Measurements from ENCODE around the gene FAM9C.
"Not testable (repeated sequence)": the region's sequence is repeated elsewhere in the genome, so short reads cannot be mapped to it uniquely, and the experiment has no call there.

The FAM9C gene

DNA sequence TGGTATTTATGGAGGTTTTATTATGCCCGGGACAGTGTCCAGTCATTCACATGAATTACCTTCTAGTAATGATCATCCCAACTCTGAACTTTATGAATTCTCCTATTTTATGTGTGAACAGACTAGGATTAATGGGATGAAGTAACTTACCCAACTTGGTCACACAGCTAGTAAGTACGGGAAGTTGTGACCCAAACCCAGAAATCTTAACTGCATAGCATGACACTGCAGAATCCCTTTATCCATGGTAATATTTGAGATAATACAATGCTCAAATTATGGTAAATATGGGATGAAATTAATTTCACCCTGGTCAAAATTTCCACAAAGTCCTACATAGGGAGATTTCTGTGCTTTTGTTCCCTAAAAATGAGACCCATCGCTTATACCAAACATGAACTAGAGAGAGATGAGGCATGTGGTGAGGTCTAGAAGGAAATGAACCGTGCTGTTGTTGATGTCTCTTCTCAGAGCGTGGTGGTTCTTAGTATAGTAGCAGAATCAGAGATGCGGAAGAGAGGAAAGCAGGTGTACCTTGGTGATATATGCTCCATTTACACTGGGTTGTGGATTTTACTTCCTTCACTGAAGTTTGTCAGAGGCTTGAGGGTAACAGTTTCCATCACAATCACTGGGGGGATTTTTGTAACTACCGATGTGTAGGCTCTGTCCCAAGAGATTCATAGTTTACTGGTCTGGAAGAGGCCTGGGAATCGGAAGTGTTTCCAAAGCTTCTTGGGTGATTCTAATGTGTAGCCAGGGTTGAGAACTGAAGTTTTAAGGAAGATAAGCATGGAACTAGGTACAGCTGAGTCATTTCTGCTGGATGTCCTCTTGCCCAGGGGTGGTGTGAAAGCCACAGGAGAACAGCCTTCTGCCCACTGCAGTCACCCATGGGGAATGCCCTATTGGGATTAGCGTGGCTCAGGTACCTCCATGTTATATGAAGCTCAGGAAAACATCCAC lies 30.2 kb upstream of the FAM9C start:
- no peak for DNase-seq

DNA sequence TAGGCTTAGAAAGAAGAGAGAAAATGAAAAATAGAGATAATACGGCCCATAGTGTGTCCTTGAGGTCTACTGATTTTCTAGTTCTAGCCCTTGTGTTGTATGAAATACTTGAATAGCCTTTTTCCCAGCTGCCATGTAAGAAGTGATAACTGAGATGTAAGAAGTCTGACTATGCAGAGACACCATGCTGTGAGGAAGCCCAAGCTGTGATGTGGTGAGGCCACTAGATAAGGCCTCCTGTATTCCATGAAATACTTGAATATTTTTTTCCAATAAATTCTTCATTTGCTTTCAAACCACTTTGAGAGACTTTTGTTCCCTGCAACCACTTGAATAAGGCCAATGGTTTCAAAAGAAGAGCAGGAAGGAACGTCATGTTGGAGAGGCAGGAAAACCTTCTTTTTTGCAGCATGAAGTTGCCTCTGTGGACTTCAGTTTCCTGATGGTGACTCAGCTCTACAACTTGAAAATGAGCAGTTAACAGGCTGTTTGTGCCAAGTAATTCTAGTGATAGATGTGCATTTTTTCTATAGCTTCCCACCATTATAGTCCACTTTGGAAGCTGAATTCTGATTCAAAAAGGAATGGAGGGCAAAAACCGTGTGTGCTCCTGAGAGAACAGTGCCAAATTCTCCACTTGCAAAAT lies 25.5 kb upstream of the FAM9C start:
- no peak for DNase-seq

DNA sequence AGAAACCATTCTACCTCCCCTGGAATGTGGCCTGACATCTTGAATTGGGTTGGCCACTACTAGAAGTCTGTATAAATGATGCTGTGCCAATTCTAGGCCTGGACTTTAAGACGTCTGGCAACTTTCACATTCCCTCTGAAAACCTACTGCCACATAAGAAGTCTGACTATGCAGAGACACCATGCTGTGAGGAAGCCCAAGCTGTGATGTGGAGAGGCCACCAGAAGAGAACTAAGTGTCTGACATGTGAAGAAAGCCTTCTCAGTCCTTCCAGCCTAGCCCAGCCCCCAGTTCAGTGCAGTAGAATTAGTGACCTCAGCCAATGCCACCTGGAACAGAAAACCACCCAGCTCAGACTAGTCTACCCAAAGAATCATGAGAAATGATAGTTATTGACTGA lies 24.2 kb upstream of the FAM9C start:
- DNase-seq, result no peak

DNA sequence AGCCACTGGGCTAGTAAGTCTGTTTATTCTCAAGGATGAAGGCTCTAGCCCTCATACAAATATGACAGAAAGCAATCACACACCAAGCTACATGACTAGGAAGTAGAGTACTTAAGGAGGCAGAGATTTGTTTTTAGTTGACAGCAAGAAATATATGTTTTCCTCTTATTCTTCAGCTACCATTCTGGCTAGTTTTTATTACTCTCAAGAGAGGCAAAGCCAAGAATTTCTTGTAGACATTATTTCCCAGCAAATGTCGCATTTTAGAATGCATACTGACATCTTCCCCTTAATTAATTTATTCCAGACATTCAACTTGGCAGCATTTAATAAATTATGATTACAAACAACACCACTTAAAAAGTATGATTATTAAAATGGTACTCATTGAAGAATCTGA lies 23.4 kb upstream of the FAM9C start:
- no peak for DNase-seq

DNA sequence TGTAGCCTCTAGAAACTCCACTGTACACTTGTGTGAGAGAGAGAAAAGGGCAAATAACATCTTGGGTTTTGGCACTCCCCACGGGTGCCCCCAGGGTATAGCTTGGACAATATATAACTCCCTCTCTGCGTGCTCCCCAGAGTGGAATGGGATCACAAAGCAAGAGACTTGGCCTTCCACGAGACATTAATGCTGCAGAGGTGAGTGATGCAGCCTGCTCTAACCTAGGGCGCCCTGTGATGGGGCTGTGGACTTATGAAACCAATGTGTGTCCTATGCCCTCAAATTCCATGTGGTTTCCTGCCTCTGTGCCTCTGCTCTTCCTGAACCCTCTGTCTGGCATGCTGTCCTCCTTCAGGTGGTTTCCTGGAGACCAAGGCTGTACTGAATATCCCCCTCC lies 22.0 kb upstream of the FAM9C start:
- DNase-seq, result no peak

DNA sequence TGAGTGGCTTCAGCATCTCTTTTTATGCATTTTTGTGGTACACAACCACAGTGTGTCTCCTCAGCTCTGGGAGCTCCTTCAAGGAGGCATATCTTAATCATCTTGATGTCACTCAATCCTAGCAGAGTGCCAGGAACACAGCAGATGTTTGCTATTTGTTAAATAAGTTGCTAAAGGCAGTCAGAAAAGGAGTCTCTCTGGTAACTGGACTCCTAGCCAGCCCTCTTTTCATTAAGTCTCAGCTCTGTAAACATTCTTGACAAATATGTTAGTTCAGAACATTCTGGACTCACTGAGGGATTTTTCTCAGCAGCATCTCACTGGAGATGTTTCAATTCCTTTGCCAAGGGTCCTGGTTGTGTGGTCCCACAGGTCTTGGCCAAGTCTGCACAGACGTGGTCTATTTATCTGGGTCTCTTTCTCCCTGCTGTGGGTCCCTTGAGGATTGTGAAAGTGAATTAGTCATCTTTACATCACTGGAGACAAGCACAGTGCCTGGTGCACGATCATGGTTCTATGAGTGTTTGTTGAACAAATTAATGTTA lies 20.3 kb upstream of the FAM9C start:
- DNase-seq, result no peak

DNA sequence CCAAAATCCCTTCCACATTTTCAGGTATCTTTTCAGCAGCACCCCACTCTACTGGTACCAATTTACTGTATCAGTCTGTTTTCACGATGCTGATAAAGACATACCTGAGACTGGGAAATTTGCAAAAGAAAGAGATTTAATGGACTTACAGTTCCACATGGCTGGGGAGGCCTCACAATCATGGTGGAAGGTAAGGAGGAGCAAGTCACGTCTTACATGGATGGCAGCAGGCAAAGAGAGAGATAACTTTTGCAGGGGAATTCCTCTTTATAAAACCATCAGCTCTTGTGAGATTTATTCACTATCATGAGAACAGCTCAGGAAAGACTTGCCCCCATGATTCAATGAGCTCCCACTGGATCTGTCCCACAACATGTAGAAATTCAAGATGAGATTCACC lies 18.7 kb upstream of the FAM9C start:
- DNase-seq, result not testable (repeated sequence)

DNA sequence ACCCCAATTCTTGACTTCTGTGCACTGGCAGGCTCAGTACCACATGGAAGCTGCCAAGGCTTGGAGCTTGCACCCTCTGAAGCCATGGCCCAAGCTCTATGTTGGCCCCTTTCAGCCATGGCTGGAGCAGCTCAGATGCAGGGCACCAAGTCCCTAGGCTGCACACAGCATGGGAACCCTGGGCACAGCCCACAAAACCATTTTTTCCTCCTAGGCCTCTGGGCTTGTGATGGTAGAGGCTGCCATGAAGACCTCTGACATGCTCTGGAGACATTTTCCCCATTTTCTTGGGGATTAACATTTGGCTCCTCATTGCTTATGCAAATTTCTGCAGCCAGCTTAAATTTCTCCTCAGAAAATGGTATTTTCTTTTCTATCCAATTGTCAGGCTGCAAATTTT lies 17.9 kb upstream of the FAM9C start:
- not testable (repeated sequence) for DNase-seq

DNA sequence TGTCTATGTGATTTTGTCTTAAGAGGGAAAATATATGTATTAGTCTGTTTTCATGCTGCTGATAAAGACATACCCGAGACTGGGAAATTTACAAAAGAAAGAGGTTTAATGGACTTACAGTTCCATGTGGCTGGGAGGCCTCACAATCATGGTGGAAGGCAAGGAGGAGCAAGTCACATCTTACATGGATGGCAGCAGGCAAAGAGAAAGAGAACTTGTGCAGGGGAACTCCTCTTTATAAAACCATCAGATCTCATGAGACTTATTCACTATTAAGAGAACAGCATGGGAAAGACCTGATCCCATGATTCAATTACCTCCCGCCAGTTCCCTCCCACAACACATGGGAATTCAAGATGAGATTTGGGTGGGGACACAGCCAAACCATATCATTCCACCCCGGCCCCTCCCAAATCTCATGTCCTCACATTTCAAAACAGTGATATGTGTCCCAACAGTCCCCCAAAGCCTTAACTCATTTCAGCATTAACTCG lies 16.8 kb upstream of the FAM9C start:
- DNase-seq, result not testable (repeated sequence)

DNA sequence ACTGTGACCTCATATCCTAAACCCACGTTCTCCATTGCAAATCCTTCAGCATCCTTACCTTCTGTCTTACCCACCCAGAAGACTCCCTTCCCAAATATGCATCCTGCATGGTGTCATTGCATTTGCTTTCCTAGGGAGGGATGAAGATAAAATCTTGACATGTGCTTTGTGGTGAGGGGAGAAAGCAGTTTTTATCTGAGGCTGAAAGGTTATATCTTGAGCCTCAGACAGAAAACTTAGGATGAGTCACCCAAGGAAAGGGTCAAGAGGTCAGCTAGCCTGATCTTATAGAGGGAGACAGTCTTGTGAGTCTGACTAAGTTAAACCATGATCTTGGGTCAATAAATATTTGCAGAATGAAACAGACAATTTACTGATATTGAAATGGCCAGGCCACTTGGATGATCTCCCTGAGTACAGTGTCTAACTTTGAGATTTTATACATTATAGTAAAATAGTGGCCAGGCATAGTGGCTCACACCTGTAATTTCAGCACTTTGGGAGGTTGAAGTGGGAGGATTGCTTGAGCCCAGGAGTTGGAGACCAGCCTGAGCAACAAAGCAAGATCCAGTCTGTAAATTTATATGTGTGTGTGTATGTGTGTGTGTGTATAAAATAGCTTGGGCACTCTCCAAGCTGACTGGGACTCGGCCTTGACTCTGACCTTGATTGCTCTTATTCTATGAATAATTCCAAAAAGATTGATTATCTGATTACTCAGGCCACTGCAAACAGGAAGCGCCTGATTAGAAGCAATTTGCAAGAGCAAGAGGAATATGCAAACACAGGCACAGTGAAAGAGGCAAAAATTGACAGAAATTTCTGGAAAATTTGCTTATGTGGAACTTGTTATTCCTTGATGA lies 15.4 kb upstream of the FAM9C start:
- no peak for DNase-seq

DNA sequence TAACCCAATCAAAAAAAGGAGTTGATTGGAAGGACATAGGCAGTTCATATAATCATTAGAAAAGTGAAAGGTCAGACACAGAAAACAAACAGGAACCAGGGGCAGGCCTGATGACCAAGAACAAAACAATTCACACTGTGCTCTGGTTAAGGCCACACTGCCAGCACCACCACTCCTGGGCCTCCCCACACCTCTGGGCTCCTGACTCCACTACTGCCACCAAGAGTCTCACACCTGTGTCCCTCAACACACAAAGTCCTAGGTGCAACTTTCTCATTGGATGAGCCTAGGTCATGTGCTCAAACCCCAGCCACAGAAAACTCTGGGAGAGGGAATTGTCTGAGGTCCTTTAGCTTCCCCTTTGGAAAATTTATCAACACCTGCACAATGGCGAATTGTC lies 11.1 kb upstream of the FAM9C start:
- DNase-seq, result no peak

DNA sequence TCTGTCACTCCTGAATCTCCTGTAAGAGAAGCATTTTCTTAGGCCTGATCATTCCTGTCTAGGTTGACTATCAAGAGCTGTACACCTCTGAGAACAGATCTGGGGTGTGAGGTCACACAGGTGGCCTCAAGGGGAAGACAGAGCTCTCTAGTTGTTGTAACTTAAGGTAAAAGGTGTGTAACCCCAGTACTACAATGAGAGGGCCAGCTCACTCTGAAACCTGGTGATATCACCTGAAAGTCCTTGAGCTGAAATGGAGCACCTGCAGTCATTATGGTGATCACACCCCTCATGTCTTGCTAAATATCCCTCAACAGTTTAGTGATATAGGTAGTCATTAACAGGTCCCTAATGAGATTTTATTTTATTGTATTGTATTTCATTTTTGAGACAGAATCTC lies 8.8 kb upstream of the FAM9C start:
- no peak for DNase-seq

DNA sequence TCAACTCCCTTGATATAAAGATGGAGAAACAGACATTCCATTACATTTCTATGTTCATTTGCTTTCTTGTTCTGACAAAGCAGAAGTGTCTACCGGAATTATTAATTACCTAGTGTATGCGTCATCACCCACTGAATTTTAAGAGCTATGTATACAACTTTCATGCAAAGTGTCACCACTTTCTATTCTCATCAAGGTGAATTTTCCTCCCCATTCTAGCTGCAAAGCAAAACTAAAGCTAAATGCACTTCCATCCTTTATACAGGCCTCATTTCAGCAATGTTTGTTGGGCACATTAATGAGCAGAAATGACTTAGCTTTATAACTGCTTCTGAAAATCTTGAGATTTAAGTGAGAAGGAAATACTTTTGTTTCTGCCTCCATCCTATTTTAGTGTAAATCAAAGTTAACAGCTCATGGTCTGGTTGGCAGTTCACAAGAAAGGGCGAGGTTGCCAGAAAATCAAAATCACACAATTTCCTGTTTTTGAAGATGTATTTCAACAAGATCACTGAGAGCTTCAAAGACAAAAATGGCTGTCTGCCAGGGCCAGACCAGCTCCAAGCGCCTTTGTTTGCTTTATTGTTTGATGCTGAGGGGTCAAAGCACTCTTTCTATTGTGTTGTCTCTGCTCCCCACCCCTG lies 7.2 kb upstream of the FAM9C start:
- peak; percentile 12 for DNase-seq

DNA sequence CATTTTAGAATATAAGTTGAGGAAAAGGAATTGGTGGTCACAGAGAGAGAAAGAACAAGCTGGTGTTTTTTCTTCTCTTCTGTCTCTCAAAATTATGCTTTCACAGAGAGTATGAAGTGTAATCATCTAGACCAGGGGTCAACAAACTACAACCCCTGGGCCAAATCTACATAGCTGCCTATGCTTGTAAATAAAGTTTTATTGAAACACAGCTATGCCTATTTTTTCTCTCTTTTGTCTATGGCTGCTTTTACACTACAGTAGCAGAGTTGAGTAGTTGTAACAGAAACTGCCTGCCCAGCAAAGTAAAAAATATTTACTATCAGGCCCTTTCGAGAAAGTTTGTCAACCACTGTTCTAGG lies 6.7 kb upstream of the FAM9C start:
- no peak for DNase-seq

DNA sequence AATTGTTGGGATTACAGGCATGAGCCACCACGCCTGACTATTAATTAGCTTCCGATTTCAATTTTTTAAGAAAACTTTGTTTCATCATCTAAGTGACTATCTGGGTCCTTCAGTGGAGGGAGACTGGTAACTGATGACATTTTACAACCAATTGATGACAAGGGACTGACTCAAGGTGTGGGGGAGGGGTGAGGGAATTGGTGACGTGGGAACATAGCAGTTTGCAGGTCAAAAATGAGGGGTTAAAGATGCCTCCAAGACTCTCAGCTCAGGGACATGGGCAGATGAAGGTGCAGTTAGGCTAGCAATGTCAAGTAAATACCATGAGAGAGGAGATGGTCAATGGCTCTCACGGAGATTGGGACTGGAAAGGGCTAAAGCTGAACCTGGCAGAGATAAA lies 5.7 kb upstream of the FAM9C start:
- no peak for DNase-seq

DNA sequence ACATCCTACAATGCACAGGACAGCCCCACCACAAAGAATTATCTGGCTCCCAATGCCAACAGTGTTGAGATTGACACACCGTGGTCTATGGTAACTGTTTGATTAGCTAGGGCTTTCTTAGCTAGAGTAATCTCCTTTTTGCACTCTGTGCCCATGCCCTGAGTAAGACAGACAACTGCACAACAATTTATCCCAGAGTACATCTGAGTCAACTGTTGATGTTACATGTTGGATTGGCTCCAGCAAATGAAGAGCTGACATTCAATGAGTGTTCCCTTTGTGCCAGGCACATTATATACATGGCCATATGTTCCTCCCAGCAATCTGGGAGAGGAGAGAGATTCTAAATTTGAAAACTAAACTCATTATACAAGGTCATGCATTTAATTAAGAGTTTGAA lies 3.9 kb upstream of the FAM9C start:
- no peak for DNase-seq

DNA sequence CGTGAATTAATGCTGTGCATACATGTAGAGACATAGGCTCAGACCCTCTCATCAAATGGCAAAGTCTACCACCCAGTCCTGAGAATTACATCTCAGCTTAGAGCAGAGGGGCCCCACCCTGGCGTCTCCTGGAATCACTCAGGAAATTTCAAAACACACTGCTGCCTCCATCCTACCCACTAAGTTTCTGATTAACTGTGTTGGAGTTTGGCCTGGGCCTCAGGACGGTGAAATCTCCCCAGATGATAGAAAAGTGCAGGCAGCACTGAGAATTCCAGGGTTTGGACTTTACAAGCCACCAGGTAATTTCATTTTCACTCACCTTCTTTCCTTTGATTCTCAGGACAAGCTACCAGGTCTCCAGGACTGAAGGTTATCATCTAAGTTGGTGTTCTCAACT lies 3.3 kb upstream of the FAM9C start:
- no peak for DNase-seq

DNA sequence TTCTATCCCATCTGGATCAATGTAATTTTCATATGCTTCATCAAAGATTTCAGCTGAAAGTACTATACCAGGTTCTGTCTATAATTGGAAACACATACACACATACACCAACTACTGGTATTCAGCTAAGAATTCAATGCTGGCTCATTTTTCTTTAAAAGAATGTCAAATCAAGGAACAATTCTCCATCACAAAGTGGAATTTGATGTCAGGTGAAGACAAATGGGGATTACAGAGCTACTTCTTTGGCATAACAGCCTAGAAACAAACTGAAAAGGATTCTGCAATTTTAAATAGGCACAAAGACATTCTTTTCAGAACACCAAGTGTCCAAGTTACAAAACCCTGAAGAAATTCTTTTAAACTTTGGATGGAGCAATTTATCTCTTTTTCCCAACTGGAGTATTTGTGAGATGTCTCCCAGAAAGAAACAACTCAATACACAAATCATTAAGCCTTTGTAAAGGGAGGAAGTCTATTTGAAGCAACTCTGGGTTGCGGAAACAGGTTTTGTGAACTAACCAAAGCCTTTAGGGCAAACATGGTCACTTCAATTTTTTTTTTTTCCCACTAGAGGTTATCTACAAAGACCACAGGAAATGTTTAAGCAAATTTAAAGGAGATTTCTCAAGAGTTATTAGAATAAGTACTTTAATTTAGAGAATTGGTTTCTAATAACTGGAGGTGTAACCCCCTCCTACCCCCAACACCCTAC lies 1.9 kb upstream of the FAM9C start:
- DNase-seq, result no peak

DNA sequence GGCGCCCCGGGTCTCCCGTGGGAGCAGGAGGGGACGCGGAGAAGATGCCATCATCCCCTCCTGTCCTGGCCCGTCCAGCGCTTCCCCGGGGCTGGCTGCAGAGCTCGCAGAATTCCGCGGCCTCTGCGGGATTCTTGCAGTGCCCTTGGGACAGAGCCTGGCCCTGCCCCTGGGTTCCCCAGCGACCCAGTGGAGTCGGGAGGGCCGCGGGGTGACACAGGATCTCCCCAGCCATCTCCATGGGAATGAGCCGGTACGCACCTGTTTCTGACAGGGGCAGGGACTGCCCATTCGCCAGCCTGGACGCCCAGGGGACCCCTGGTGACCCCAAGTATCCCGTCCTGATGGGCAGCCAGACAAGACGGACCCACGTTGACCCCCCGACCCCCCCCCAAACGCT lies 482 bp downstream of the FAM9C start:
- DNase-seq, result no peak

DNA sequence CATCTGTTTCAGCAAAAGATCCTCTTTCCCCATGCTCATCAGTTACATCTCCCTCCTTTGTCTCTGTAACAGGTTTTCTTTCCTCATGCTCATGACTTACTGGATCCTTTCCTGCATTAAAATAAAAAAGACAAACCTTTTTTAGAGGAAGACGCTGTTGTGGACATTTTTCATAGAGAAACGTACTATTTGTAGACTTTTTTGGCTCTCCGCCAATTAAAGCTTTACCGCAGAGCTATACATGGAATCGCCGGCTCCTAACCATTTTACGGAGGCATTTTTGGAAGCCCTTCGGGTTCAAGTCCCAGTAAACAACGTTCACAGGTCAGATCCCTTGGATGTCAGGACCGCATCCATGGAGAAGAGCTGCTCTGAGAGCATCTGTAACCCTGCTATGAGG lies 1.3 kb downstream of the FAM9C start:
- no peak for DNase-seq

DNA sequence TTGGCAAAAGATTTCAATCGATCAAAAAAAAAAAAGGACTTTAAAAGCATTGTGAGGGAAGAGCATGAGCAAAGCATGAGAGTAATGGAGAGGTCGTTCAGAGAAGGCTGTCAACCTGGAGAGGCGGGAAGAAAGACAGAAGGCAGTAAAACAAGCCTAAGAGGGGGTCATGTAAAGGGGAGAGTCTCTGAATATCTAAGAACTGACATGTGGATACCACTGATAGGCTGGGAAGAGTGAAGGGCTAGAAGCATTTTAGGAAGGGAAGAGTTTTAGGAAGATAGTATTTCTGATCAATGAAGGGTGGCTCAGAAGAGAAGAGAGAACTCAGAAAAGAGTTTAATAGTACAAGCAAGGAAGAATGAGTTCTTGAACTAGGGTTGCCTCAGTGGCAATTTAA lies 7.5 kb downstream of the FAM9C start:
- DNase-seq, result no peak

DNA sequence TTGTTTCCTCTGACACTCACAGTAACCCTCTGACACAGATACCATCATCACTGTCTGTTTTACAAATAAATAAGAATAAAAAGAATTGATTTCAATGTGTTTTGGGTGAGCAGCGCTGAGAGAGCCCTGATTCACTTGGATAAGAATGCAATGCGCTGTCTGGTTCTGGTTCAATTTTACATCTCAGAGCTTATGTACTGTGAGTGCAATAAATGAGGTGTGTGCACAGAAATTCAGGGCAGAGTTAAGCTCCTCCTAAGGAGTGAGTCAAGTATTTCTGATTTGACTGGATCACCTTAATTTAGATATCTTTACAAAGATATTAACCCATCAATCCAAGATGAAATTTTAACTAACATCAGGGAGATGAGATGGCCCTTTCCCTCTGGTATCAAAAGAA lies 11.2 kb downstream of the FAM9C start:
- no peak for DNase-seq

Data from activated CD4-positive, alpha-beta T cell treated with anti-CD3 and anti-CD28 coated beads for 1 hour (primary cell).